Right lobe of liver (tissue), 6 donors: ENCODE measurements around the gene MISP. TPM values are rescaled to one million over a fixed set of nuclear protein-coding genes. Genes with fewer than 3 reads are reported as not detected.

ENCODE experiments used
- ATAC-seq, 4 donors: fragments of 200-7000 bp; cut with Tn5 transposase; one replicate each; pipeline ENCODE4 v1.9.1; 2020; ENCODE audit warnings: mild to moderate bottlenecking in 4 of 4, moderate library complexity in 4 of 4
- DNase-seq, 3 donors: peaks; one replicate each; pipeline ENCODE4 v3.0.0-alpha.2; 2020
- H3K27ac ChIP-seq, 3 donors: fragments of 200-600 bp; one replicate each; pipeline ENCODE4 v1.8.0; 2022
- H3K27me3 ChIP-seq, 2 donors: fragments of 200-600 bp; one replicate each; pipeline ENCODE4 v1.8.0; 2022
- H3K36me3 ChIP-seq, 4 donors: fragments of 200-600 bp; sonication (generic) in 1 of 4; one replicate each; pipeline versions ENCODE4 v1.5.1 to v1.8.0; 2017 to 2022; ENCODE audit warnings: control low read depth in 1 of 4
- H3K4me1 ChIP-seq, 4 donors: fragments of 200-600 bp; sonication (generic) in 1 of 4; one replicate each; pipeline versions ENCODE4 v1.5.1 to v1.8.0; 2017 to 2022; ENCODE audit warnings: control low read depth in 1 of 4
- H3K4me3 ChIP-seq, 3 donors: fragments of 200-600 bp; one replicate each; pipeline ENCODE4 v1.8.0; 2022
- H3K9me3 ChIP-seq, 4 donors: fragments of 200-600 bp; sonication (generic) in 1 of 4; one replicate each; pipeline versions ENCODE4 v1.5.1 to v1.8.0; 2017 to 2022; ENCODE audit warnings: control low read depth in 1 of 4
- POLR2A ChIP-seq: fragments of 450-650 bp; IDR thresholded peaks from one replicate; pipeline ENCODE4 v1.6.1; 2017; ENCODE audit warnings: antibody characterized with exemption, mild to moderate bottlenecking
- WGBS: methylation state at CpG from one replicate; pipeline ENCODE4 v1.1.6; 2018; ENCODE audit warnings: low coverage, low lambda C conversion rate; ENCODE audit not compliant: insufficient coverage; ENCODE audit errors: missing lambda C conversion rate; 5-methylcytosine and 5-hydroxymethylcytosine counted together
- intact Hi-C, 2 donors: fragments of 100-400 bp; cut with DNase I; formaldehyde crosslinking; loops; one replicate each; pipeline versions ENCODE4 v1.11.2 to v1.14.1; 2022
- total RNA-seq, 6 experiments: library from RNA; depleted of rRNA in 2 of 6; stranded (reverse); fragments of >200 nt in 2 of 6; fragmentation: NEBNext Ultra II Directional in 3 of 6; extraction: Animal tissue kit (Norgen Biotek cat#: 25700) in 3 of 6; gene quantifications; one replicate each; pipeline versions ENCODE4 v1.1.0 to v1.2.4, GENCODE V29; 2016 to 2023
- TF ChIP-seq, protein P1 (sequence below), 4 donors: fragments of 200-600 bp in 3 of 4; fragments of 450-650 bp in 1 of 4; IDR thresholded peaks; one replicate each; pipeline versions ENCODE4 v1.5.1 to v1.8.0; 2016 to 2022; ENCODE audit warnings: antibody characterized with exemption in 4 of 4, mild to moderate bottlenecking in 2 of 4
- donor health status: DM: no; HTN: yes; CAD: no.
- donor health status: DM: no; HTN: no; CAD: no.
- donor health status: DM: no; HTN: no; CAD: no.
- donor health status: DM: no; HTN: yes; CAD: no.
- donor health status: DM: no; HTN: yes; CAD: no.

Gene MISP
- total RNA-seq, 6 experiments from 2014 or later = 0.09 TPM; not detected in 5

DNA sequence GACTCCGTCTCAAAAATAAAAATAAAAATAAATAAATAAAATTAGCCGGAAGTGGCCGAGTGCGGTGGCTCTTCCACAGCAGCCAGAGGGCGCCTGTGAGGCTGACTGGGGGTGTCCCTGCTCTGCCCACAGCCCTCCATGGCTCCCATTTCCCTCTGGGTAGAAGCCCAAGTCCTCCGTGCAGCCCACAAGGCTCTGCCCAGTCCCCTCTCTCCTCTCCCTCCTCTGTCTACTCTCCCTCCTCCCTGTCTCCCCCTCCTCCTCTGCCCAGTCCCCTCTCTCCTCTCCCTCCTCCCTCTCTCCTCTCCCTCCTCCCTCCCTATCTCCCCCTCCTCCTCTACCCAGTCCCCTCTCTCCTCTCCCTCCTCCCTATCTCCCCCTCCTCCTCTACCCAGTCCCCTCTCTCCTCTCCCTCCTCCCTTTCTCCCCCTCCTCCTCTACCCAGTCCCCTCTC, 20.4 kb downstream of the MISP start:
- Histone ChIP-seq H3K36me3 (no peaks in the 10 kb centered on the region), H3K27ac (no peak overlapping the region), H3K4me3 (no peak overlapping the region), H3K27me3 (no peaks in the 10 kb centered on the region), H3K4me1 (no peaks in the 10 kb centered on the region), H3K9me3 (no peaks in the 10 kb centered on the region)
- DNase-seq = no peak
- ATAC-seq = peak; percentile 42 to 58 (median 54)
- intact Hi-C loops = no loop called here
- WGBS = 13% methylated on average over 1 of the region's 6 CpGs
- no peak for TF ChIP-seq POLR2A
- TF ChIP-seq, protein P1, sequence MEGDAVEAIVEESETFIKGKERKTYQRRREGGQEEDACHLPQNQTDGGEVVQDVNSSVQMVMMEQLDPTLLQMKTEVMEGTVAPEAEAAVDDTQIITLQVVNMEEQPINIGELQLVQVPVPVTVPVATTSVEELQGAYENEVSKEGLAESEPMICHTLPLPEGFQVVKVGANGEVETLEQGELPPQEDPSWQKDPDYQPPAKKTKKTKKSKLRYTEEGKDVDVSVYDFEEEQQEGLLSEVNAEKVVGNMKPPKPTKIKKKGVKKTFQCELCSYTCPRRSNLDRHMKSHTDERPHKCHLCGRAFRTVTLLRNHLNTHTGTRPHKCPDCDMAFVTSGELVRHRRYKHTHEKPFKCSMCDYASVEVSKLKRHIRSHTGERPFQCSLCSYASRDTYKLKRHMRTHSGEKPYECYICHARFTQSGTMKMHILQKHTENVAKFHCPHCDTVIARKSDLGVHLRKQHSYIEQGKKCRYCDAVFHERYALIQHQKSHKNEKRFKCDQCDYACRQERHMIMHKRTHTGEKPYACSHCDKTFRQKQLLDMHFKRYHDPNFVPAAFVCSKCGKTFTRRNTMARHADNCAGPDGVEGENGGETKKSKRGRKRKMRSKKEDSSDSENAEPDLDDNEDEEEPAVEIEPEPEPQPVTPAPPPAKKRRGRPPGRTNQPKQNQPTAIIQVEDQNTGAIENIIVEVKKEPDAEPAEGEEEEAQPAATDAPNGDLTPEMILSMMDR (IDR thresholded peaks at IDR 0.05) = peak; percentile 36 to 47 (median 39)

DNA sequence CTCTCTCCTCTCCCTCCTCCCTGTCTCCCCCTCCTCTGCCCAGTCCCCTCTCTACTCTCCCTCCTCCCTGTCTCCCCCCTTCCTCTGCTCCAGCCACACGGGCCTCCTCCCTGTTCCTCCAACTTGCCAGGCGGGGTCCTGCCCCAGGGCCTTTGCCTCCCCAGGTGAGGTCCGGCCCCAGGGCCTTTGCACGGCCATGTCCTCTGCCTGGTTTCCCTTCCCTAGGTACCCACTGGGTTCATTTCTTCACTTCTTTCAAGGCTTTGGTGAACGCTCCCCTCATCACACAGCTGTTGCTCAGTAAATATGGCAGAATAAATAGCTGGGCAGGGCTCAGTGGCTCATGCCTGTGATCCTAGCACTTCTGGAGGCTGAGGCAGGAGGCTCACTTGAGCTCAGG, 21.2 kb downstream of the MISP start:
- Histone ChIP-seq H3K4me1 (no peaks in the 10 kb centered on the region), H3K4me3 (no peak overlapping the region), H3K27ac (no peak overlapping the region), H3K36me3 (no peaks in the 10 kb centered on the region), H3K27me3 (no peaks in the 10 kb centered on the region), H3K9me3 (no peaks in the 10 kb centered on the region)
- no peak for ATAC-seq
- intact Hi-C loops = no loop called here
- no peak for DNase-seq
- TF ChIP-seq, protein P1 (IDR thresholded peaks at IDR 0.05) = no peak
- no peak for TF ChIP-seq POLR2A
- WGBS = 78% methylated on average over 5 of the region's 5 CpGs

DNA sequence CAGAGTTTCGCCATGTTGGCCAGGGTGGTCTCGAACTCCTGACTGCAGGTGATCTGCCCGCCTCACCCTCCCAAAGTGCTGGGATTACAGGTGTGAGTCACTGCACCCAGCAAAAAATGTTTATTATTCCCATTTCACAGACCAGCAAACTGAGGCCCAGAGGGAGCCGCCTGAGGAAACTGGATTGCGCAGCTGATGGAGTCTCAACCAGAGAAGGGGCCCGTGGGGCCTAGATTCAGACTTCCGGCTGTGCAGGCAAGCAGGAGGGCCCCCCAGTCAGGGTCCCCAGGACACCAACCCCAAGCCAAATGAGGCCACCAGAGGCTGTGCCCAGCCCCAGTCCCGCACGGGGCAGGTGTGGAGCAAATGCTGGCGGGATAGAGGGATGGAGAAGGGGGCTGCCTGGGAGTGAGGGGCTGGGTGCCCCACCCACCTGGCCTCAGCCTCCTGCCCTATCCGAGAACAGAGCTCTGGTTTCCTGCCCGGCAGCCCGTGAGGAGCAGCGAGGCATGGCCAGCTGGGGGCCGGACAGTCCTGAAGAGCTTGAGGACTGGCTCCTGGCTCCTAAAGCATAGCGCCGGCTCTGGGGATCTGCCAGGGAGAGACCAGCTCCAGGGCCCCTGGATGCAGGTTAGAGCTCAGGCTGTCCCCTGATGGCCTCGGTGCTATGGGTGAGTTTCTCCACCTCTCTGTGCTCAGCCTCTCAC, 22.0 kb downstream of the MISP start:
- no peak for DNase-seq
- TF ChIP-seq POLR2A = no peak
- TF ChIP-seq, protein P1 (IDR thresholded peaks at IDR 0.05) = no peak
- Histone ChIP-seq H3K36me3 (no peaks in the 10 kb centered on the region), H3K27ac (no peak overlapping the region), H3K4me3 (no peak overlapping the region), H3K27me3 (no peaks in the 10 kb centered on the region), H3K4me1 (no peaks in the 10 kb centered on the region), H3K9me3 (no peaks in the 10 kb centered on the region)
- peak in 2 of 4 donors; percentile 6 to 14 for ATAC-seq
- 100% methylated on average over 3 of the region's 18 CpGs for WGBS
- intact Hi-C loops = no loop called here

DNA sequence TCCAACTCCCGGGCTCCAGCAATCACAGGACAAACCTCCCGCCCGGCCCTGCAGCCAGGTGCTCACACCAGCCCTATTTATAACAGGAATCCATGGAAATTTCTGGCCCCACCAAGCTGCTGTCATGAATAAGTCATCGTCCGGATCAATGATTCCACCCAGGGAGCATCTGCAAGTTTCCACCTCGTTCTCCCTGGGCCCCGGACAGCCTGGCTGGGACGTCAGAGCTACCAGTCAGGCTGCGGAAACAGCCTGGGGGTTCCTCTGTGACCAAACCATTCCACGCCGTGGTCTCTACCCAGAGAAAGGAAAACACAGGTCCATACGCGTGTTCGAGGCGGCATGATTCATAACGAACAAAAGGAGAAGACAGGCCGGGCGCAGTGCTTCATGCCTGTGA, 25.6 kb downstream of the MISP start:
- no peak for TF ChIP-seq POLR2A
- TF ChIP-seq, protein P1 (IDR thresholded peaks at IDR 0.05) = no peak
- DNase-seq (no peak), ATAC-seq (no peak)
- no peaks in the 10 kb centered on the region for H3K36me3 ChIP-seq
- H3K27ac ChIP-seq = no peak overlapping the region
- H3K27me3 ChIP-seq = no peaks in the 10 kb centered on the region
- H3K4me1 ChIP-seq = no peaks in the 10 kb centered on the region
- WGBS = 89% methylated on average over 11 of the region's 18 CpGs
- H3K9me3 ChIP-seq = no peaks in the 10 kb centered on the region
- intact Hi-C loops = no loop called here
- no peak overlapping the region for H3K4me3 ChIP-seq
